CD4-positive, alpha-beta T cell treated with Interleukin-15 for 1 hour (primary cell): ENCODE measurements around the gene STPG3.

Source experiments
- DNase-seq: peaks from one replicate; pipeline ENCODE4 v3.0.0-alpha.2; 2020

The STPG3 gene

GRCh38 chr9:137267933-137268355, 16.9 kb downstream of the STPG3 start:
- no peak for DNase-seq

GRCh38 chr9:137268538-137269201, 17.6 kb downstream of the STPG3 start:
- no peak for DNase-seq

- no peak for DNase-seq
Observed at GRCh38 chr9:137269231-137269772, 18.2 kb downstream of the STPG3 start.

- DNase-seq, result no peak
Observed at GRCh38 chr9:137270929-137271695, 20.0 kb downstream of the STPG3 start.

- no peak for DNase-seq
Observed at GRCh38 chr9:137271696-137272076, 20.6 kb downstream of the STPG3 start.

GRCh38 chr9:137272241-137273094, 21.4 kb downstream of the STPG3 start:
- DNase-seq, result no peak

- no peak for DNase-seq
Observed at GRCh38 chr9:137273095-137273490, 22.0 kb downstream of the STPG3 start.

- no peak for DNase-seq
Observed at GRCh38 chr9:137273611-137274320, 22.7 kb downstream of the STPG3 start.

- DNase-seq, result no peak
Observed at GRCh38 chr9:137275203-137275587, 24.1 kb downstream of the STPG3 start.

- DNase-seq, result no peak
Observed at GRCh38 chr9:137275588-137276472, 24.7 kb downstream of the STPG3 start.

- DNase-seq, result no peak
Observed at GRCh38 chr9:137276473-137277328, 25.6 kb downstream of the STPG3 start.

- DNase-seq, result peak; percentile 69
Observed at GRCh38 chr9:137277329-137278041, 26.4 kb downstream of the STPG3 start, which contains the start of gene TOR4A. TOR4A (plus strand) TSS chr9:137277726; CDS start chr9:137278690, 964 bp downstream.

- DNase-seq, result peak; percentile 29
Observed at GRCh38 chr9:137278061-137278701, 27.1 kb downstream of the STPG3 start.

- no peak for DNase-seq
Observed at GRCh38 chr9:137278721-137279711, 27.9 kb downstream of the STPG3 start.

GRCh38 chr9:137279741-137280473, 28.8 kb downstream of the STPG3 start:
- no peak for DNase-seq

GRCh38 chr9:137280474-137281344, 29.6 kb downstream of the STPG3 start:
- DNase-seq, result peak; percentile 29
